Gastrocnemius medialis (tissue), 4 donors: ENCODE measurements around the gene CHDH.

Experiments used
- CTCF ChIP-seq, 5 experiments: fragments of 450-650 bp in 3 of 5; fragments of 200-600 bp in 2 of 5; sonication (generic) in 2 of 5; IDR thresholded peaks in 4 of 5; conservative IDR thresholded peaks in 1 of 5; 1 replicate in 4 of 5; 2 replicates in 1 of 5; pipeline ENCODE4 v1.5.1; 2016 to 2019; ENCODE audit warnings: antibody characterized with exemption in 5 of 5, mild to moderate bottlenecking in 3 of 5, moderate library complexity in 3 of 5
- POLR2A ChIP-seq, 2 donors: fragments of 450-650 bp; IDR thresholded peaks; one replicate each; pipeline ENCODE4 v1.6.1; 2017; ENCODE audit warnings: antibody characterized with exemption in 2 of 2, mild to moderate bottlenecking in 2 of 2, moderate library complexity in 2 of 2

- no peak for TF ChIP-seq CTCF (IDR thresholded peaks at IDR 0.05 in 4 of 5, conservative IDR thresholded peaks at IDR 0.05 in 1 of 5)
- no peak for TF ChIP-seq POLR2A (IDR thresholded peaks at IDR 0.05)
These were observed 51.6 kb downstream of the CHDH start for GRCh38 chr3:53794597-53794996.
